Neural cell (in vitro differentiated cells): Measurements from ENCODE around the gene TP53TG5. TPM values are rescaled to one million over a fixed set of nuclear protein-coding genes. Genes with fewer than 3 reads are reported as not detected.

ENCODE experiments used
- H2AFZ ChIP-seq: fragments of 200-600, 300-800 bp; sonication (generic), shearing (Covaris generic); 2 replicates; pipeline ENCODE4 v1.6.0; 2014; ENCODE audit warnings: low read depth, mild to moderate bottlenecking, antibody characterized with exemption, low read length, moderate library complexity
- H3F3A ChIP-seq: fragments of 200-600 bp; shearing (Covaris generic); 2 replicates; pipeline ENCODE4 v1.6.1; 2016; ENCODE audit warnings: mild to moderate bottlenecking, moderate library complexity, mixed read lengths, antibody characterized with exemption, low read length; ENCODE audit not compliant: insufficient read depth, poor library complexity, severe bottlenecking
- H3K27ac ChIP-seq: fragments of 200-600, 300-800 bp; sonication (generic), shearing (Covaris generic); 2 replicates; pipeline ENCODE4 v1.5.1; 2014; ENCODE audit warnings: mild to moderate bottlenecking, low read length, moderate library complexity
- H3K27me3 ChIP-seq: fragments of 300-800, 200-600 bp; sonication (generic), shearing (Covaris generic); 2 replicates; pipeline ENCODE4 v1.6.0; 2014; ENCODE audit warnings: mild to moderate bottlenecking, low read depth, low read length, moderate library complexity; ENCODE audit not compliant: insufficient read depth
- H3K36me3 ChIP-seq: fragments of 300-800, 200-600 bp; sonication (generic), shearing (Covaris generic); 2 replicates; pipeline ENCODE4 v1.5.1; 2014; ENCODE audit warnings: mild to moderate bottlenecking, antibody characterized with exemption, low read length, moderate library complexity; ENCODE audit not compliant: insufficient read depth
- H3K4me2 ChIP-seq: fragments of 300-800, 200-600 bp; sonication (generic), shearing (Covaris generic); 2 replicates; pipeline ENCODE4 v1.6.0; 2014; ENCODE audit warnings: mild to moderate bottlenecking, low read length
- H3K4me3 ChIP-seq: fragments of 300-800, 200-600 bp; sonication (generic), shearing (Covaris generic); 2 replicates; pipeline ENCODE4 v1.5.1; 2014; ENCODE audit warnings: mild to moderate bottlenecking, low read length, moderate library complexity
- H3K79me2 ChIP-seq: fragments of 200-600 bp; shearing (Covaris generic); replicated peaks from 2 replicates; pipeline ENCODE4 v1.6.0; 2014; ENCODE audit warnings: mild to moderate bottlenecking, low read length, moderate library complexity; ENCODE audit not compliant: insufficient read depth
- H3K9ac ChIP-seq: fragments of 300-800, 200-600 bp; sonication (generic), shearing (Covaris generic); 2 replicates; pipeline ENCODE4 v1.6.1; 2016; ENCODE audit warnings: mild to moderate bottlenecking, low read length, mixed read lengths
- H3K9me2 ChIP-seq: fragments of 200-600 bp; shearing (Covaris generic); 2 replicates; pipeline ENCODE4 v1.6.1; 2016; ENCODE audit warnings: mild to moderate bottlenecking, low read length, mixed read lengths; ENCODE audit not compliant: insufficient read depth
- H3K9me3 ChIP-seq: fragments of 200-600, 300-800 bp; sonication (generic), shearing (Covaris generic); 2 replicates; pipeline ENCODE4 v1.6.1; 2016; ENCODE audit warnings: mild to moderate bottlenecking, mixed run types, low read length, moderate library complexity, mixed read lengths
- H4K20me1 ChIP-seq: fragments of 200-600 bp; shearing (Covaris generic); 2 replicates; pipeline ENCODE4 v1.6.1; 2016; ENCODE audit warnings: mild to moderate bottlenecking, mixed run types; ENCODE audit not compliant: insufficient read depth
- EP300 ChIP-seq: fragments of 450-650 bp; conservative IDR thresholded peaks from 2 replicates; pipeline ENCODE4 v1.6.1; 2014; ENCODE audit warnings: antibody characterized with exemption, mild to moderate bottlenecking, moderate library complexity; ENCODE audit not compliant: poor library complexity, severe bottlenecking
- EZH2 ChIP-seq: fragments of 200-600, 300-800 bp; shearing (Covaris generic), sonication (generic); IDR thresholded peaks from 2 replicates; pipeline ENCODE4 v1.6.1; 2014; ENCODE audit warnings: antibody characterized with exemption, low read length, borderline replicate concordance, mild to moderate bottlenecking; ENCODE audit not compliant: insufficient read depth, poor library complexity, severe bottlenecking
- MXI1 ChIP-seq: fragments of 450-650 bp; conservative IDR thresholded peaks from 2 replicates; pipeline ENCODE4 v1.6.1; 2014; ENCODE audit warnings: antibody characterized with exemption, mild to moderate bottlenecking; ENCODE audit not compliant: poor library complexity, severe bottlenecking
- POLR2AphosphoS5 ChIP-seq: IDR thresholded peaks from 2 replicates; pipeline ENCODE4 v1.6.1; 2012
- RAD21 ChIP-seq: fragments of 450-650 bp; conservative IDR thresholded peaks from 2 replicates; pipeline ENCODE4 v1.6.1; 2014; ENCODE audit warnings: antibody characterized with exemption, mild to moderate bottlenecking, moderate library complexity
- SMC3 ChIP-seq: fragments of 450-650 bp; conservative IDR thresholded peaks from 2 replicates; pipeline ENCODE4 v1.6.1; 2014; ENCODE audit warnings: antibody characterized with exemption, mild to moderate bottlenecking, moderate library complexity; ENCODE audit not compliant: poor library complexity
- TAF1 ChIP-seq: IDR thresholded peaks from 2 replicates; pipeline ENCODE4 v1.6.1; 2012; ENCODE audit warnings: low read depth
- polyA plus RNA-seq: library from polyadenylated mRNA; depleted of rRNA; stranded (reverse); fragments of >200 nt; gene quantifications from 2 replicates; pipeline ENCODE4 v1.2.3, GENCODE V29; 2014
- TF ChIP-seq, protein P1 (sequence below): fragments of 450-650 bp; IDR thresholded peaks from 2 replicates; pipeline ENCODE4 v1.5.1; 2014; ENCODE audit warnings: antibody characterized with exemption, mild to moderate bottlenecking, moderate library complexity; ENCODE audit not compliant: poor library complexity, severe bottlenecking
- TF ChIP-seq, protein P2 (sequence below): IDR thresholded peaks from 2 replicates; pipeline ENCODE4 v1.6.1; 2012; ENCODE audit warnings: borderline replicate concordance

TP53TG5 gene
- polyA plus RNA-seq, 1 donor from 2014 or later: not detected

DNA sequence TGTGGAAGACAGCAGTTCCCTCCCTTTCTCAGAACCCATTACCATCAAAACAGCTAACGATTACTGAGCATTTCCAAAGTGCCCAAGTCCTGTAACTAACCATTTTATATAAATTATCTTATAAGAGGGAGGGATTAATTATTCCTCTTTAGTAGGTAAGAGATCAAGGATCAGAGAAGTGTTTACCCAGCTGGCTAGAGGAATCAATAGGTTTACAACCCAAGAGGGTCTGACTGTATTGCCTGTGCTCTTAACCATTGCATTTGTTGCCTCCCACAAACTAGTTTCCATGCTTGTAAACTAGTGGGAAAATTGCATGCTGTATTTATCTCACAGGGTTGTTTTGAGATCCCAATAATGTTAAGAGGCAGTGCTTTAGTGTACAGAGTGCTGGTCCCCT is 26.3 kb upstream of the TP53TG5 start:
- H3K36me3 ChIP-seq: no peaks in the 10 kb centered on the region
- no peak for TF ChIP-seq EZH2
- TF ChIP-seq, protein P1, sequence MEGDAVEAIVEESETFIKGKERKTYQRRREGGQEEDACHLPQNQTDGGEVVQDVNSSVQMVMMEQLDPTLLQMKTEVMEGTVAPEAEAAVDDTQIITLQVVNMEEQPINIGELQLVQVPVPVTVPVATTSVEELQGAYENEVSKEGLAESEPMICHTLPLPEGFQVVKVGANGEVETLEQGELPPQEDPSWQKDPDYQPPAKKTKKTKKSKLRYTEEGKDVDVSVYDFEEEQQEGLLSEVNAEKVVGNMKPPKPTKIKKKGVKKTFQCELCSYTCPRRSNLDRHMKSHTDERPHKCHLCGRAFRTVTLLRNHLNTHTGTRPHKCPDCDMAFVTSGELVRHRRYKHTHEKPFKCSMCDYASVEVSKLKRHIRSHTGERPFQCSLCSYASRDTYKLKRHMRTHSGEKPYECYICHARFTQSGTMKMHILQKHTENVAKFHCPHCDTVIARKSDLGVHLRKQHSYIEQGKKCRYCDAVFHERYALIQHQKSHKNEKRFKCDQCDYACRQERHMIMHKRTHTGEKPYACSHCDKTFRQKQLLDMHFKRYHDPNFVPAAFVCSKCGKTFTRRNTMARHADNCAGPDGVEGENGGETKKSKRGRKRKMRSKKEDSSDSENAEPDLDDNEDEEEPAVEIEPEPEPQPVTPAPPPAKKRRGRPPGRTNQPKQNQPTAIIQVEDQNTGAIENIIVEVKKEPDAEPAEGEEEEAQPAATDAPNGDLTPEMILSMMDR: no peak
- TF ChIP-seq TAF1: no peak
- no peak for TF ChIP-seq MXI1
- TF ChIP-seq POLR2AphosphoS5: no peak
- no peak for TF ChIP-seq RAD21
- TF ChIP-seq EP300: no peak
- no peak for TF ChIP-seq SMC3
- TF ChIP-seq, protein P2, sequence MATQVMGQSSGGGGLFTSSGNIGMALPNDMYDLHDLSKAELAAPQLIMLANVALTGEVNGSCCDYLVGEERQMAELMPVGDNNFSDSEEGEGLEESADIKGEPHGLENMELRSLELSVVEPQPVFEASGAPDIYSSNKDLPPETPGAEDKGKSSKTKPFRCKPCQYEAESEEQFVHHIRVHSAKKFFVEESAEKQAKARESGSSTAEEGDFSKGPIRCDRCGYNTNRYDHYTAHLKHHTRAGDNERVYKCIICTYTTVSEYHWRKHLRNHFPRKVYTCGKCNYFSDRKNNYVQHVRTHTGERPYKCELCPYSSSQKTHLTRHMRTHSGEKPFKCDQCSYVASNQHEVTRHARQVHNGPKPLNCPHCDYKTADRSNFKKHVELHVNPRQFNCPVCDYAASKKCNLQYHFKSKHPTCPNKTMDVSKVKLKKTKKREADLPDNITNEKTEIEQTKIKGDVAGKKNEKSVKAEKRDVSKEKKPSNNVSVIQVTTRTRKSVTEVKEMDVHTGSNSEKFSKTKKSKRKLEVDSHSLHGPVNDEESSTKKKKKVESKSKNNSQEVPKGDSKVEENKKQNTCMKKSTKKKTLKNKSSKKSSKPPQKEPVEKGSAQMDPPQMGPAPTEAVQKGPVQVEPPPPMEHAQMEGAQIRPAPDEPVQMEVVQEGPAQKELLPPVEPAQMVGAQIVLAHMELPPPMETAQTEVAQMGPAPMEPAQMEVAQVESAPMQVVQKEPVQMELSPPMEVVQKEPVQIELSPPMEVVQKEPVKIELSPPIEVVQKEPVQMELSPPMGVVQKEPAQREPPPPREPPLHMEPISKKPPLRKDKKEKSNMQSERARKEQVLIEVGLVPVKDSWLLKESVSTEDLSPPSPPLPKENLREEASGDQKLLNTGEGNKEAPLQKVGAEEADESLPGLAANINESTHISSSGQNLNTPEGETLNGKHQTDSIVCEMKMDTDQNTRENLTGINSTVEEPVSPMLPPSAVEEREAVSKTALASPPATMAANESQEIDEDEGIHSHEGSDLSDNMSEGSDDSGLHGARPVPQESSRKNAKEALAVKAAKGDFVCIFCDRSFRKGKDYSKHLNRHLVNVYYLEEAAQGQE: no peak
- H3K4me2 ChIP-seq: no peak overlapping the region
- H3K27me3 ChIP-seq: peaks cover 19% of the 10 kb centered on the region
- H3K9me3 ChIP-seq: peaks cover 7% of the 10 kb centered on the region
- H3F3A ChIP-seq: no peaks in the 10 kb centered on the region
- H3K4me3 ChIP-seq: no peak overlapping the region
- H4K20me1 ChIP-seq: no peaks in the 10 kb centered on the region
- H3K9me2 ChIP-seq: no peaks in the 10 kb centered on the region
- no peak overlapping the region for H3K9ac ChIP-seq
- H2AFZ ChIP-seq: no peak overlapping the region
- H3K27ac ChIP-seq: no peak overlapping the region
- no peaks in the 10 kb centered on the region for H3K79me2 ChIP-seq

DNA sequence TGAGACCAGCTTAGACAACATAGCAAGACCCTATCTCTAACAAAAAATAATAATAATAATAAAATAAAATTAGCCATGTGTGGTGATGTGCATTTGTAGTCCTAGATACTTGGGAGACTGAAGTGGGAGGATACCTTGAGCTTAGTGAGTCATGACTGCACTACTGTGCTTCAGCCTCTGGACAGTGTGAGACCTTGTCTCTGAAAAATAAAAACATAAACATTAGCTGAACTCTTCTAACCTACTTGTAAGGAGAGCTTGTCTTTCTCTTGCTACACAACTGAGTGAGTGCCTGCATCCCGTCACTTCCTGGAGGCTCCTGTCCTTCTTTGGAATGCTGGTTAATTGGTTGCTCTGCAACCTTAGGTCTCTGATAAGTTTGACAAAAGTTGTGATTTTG is 24.8 kb upstream of the TP53TG5 start:
- peaks cover 19% of the 10 kb centered on the region for H3K27me3 ChIP-seq
- H3K79me2 ChIP-seq: no peaks in the 10 kb centered on the region
- no peaks in the 10 kb centered on the region for H3F3A ChIP-seq
- H2AFZ ChIP-seq: no peak overlapping the region
- peaks cover 7% of the 10 kb centered on the region for H3K9me3 ChIP-seq
- no peaks in the 10 kb centered on the region for H3K36me3 ChIP-seq
- H3K9me2 ChIP-seq: no peaks in the 10 kb centered on the region
- TF ChIP-seq MXI1 (no peak), POLR2AphosphoS5 (no peak), EP300 (no peak), RAD21 (no peak), EZH2 (no peak), TAF1 (no peak), SMC3 (no peak)
- TF ChIP-seq, protein P1: no peak
- TF ChIP-seq, protein P2: no peak
- no peaks in the 10 kb centered on the region for H4K20me1 ChIP-seq
- no peak overlapping the region for H3K27ac ChIP-seq
- no peak overlapping the region for H3K4me2 ChIP-seq
- H3K4me3 ChIP-seq: no peak overlapping the region
- no peak overlapping the region for H3K9ac ChIP-seq
